ENCODE data around the gene ST3GAL5. TPM values are rescaled to one million over a fixed set of nuclear protein-coding genes. Genes with fewer than 3 reads are reported as not detected.

The ST3GAL5 gene
- total and polyA plus RNA-seq, 10 donors = 18.7 to 124 (median 74.1) TPM

- Histone ChIP-seq H3K27me3 (replicated peaks in 1 of 7) (peaks cover 0 to 5% (median 0%) of the 10 kb centered on the region in 7 donors), H3K4me3 (no peak overlapping the region), H3K9me3 (no peaks in the 10 kb centered on the region), H3K4me1 (peaks cover 0 to 18% (median 8%) of the 10 kb centered on the region in 6 donors), H3K36me3 (no peaks in the 10 kb centered on the region), H3K27ac (no peak overlapping the region)
- WGBS, 5 donors = 79 to 94% (median 86%) methylated on average over 7 of the region's 7 CpGs
- intact Hi-C loops (cut with DNase I; ENCODE audit: low total_unique reads) = no loop called here
- TF ChIP-seq CTCF (IDR thresholded peaks at IDR 0.05 in 8 of 11, conservative IDR thresholded peaks at IDR 0.05 in 3 of 11) = no peak
- TF ChIP-seq POLR2AphosphoS5 (IDR thresholded peaks at IDR 0.05) = no peak
- TF ChIP-seq POLR2A (IDR thresholded peaks at IDR 0.05) = no peak
- DNase-seq = no peak
Observed at GRCh38 chr2:85828725-85829124, 60.1 kb downstream of the ST3GAL5 start.

GRCh38 chr2:85827879-85828569 is 60.8 kb downstream of the ST3GAL5 start:
- peak overlapping the region in 1 of 8 donors; percentile 34 for H3K4me3 ChIP-seq
- intact Hi-C loops (cut with DNase I; ENCODE audit: low total_unique reads) = loop anchor here (2.0 kb wide), 1 partner anchor 253 kb away; no protein-coding TSS in a partner anchor
- 79 to 90% (median 83%) methylated on average over 18 of the region's 18 CpGs for WGBS, 5 donors

GRCh38 chr2:85826990-85827878 is 61.6 kb downstream of the ST3GAL5 start:
- H3K27ac ChIP-seq = peak overlapping the region in 1 of 8 donors; percentile 24
- H3K9me3 ChIP-seq = no peaks in the 10 kb centered on the region
- peak; percentile 93 for DNase-seq
- H3K27me3 ChIP-seq (replicated peaks in 1 of 7) = peaks cover 0 to 5% (median 0%) of the 10 kb centered on the region in 7 donors
- H3K4me3 ChIP-seq = peak overlapping the region in 1 of 8 donors; percentile 34
- TF ChIP-seq CTCF (IDR thresholded peaks at IDR 0.05 in 8 of 11, conservative IDR thresholded peaks at IDR 0.05 in 3 of 11) (peak; percentile 85 to 96 (median 93)), POLR2A (IDR thresholded peaks at IDR 0.05) (no peak), POLR2AphosphoS5 (IDR thresholded peaks at IDR 0.05) (peak; percentile 50 to 62 (median 61))
- no peaks in the 10 kb centered on the region for H3K36me3 ChIP-seq
- WGBS, 5 donors = 32 to 35% (median 33%) methylated on average over 20 of the region's 20 CpGs
- intact Hi-C loops (cut with DNase I; ENCODE audit: low total_unique reads) = loop anchor here (2.0 kb wide), 1 partner anchor 254 kb away; no protein-coding TSS in a partner anchor
- H3K4me1 ChIP-seq = peaks cover 0 to 18% (median 8%) of the 10 kb centered on the region in 6 donors

More at GRCh38 chr2:85827879-85828569, 60.8 kb downstream of the ST3GAL5 start:
- Histone ChIP-seq H3K27me3 (replicated peaks in 1 of 7) (peaks cover 0 to 5% (median 0%) of the 10 kb centered on the region in 7 donors), H3K4me1 (peaks cover 0 to 18% (median 8%) of the 10 kb centered on the region in 6 donors), H3K9me3 (no peaks in the 10 kb centered on the region), H3K36me3 (no peaks in the 10 kb centered on the region), H3K27ac (peak overlapping the region in 1 of 8 donors; percentile 24)
- TF ChIP-seq POLR2A (IDR thresholded peaks at IDR 0.05) (no peak), CTCF (IDR thresholded peaks at IDR 0.05 in 8 of 11, conservative IDR thresholded peaks at IDR 0.05 in 3 of 11) (no peak), POLR2AphosphoS5 (IDR thresholded peaks at IDR 0.05) (no peak)
- DNase-seq = no peak
